ENCODE measurements around the gene MAU2. TPM values are rescaled to one million over a fixed set of nuclear protein-coding genes. Genes with fewer than 3 reads are reported as not detected.
"Not testable (repeated sequence)": the region's sequence is repeated elsewhere in the genome, so short reads cannot be mapped to it uniquely, and the experiment has no call there.

Gene MAU2
- total RNA-seq, 2 experiments from 2014 or later: 71.9 to 81.4 TPM

- peaks cover 35% of the 10 kb centered on the region for H3K36me3 Mint-ChIP-seq (ENCODE audit: low read depth)
- no peak overlapping the region for H3K27ac Mint-ChIP-seq
- no peaks in the 10 kb centered on the region for H3K27me3 Mint-ChIP-seq
- no peak for DNase-seq
- ChIA-PET POLR2A (no interaction called here), CTCF (interaction anchor here (1.1 kb wide), 1 partner anchor 148 kb away, joined by 3 read pairs; no protein-coding TSS in a partner anchor)
- H3K4me3 Mint-ChIP-seq: no peak overlapping the region
- no peaks in the 10 kb centered on the region for H3K9me3 Mint-ChIP-seq
- no peaks in the 10 kb centered on the region for H3K4me1 Mint-ChIP-seq
Measured at GRCh38 chr19:19342086-19343015, 21.7 kb downstream of the MAU2 start.

- Mint-ChIP-seq H3K4me3 (no peak overlapping the region), H3K27ac (no peak overlapping the region), H3K27me3 (no peaks in the 10 kb centered on the region), H3K4me1 (no peaks in the 10 kb centered on the region), H3K9me3 (no peaks in the 10 kb centered on the region), H3K36me3 (ENCODE audit: low read depth) (peaks cover 34% of the 10 kb centered on the region)
- CTCF ChIA-PET: no interaction called here
- DNase-seq: no peak
- POLR2A ChIA-PET: no interaction called here
Measured at GRCh38 chr19:19343016-19343362, 22.4 kb downstream of the MAU2 start.

- Mint-ChIP-seq H3K4me1 (no peaks in the 10 kb centered on the region), H3K27me3 (no peaks in the 10 kb centered on the region), H3K9me3 (no peaks in the 10 kb centered on the region), H3K27ac (no peak overlapping the region), H3K36me3 (ENCODE audit: low read depth) (peaks cover 28% of the 10 kb centered on the region), H3K4me3 (no peak overlapping the region)
- DNase-seq: no peak
- ChIA-PET CTCF (no interaction called here), POLR2A (no interaction called here)
Measured at GRCh38 chr19:19343762-19344161, 23.1 kb downstream of the MAU2 start.

- CTCF ChIA-PET: no interaction called here
- Mint-ChIP-seq H3K4me1 (no peaks in the 10 kb centered on the region), H3K27ac (no peak overlapping the region), H3K27me3 (no peaks in the 10 kb centered on the region), H3K36me3 (ENCODE audit: low read depth) (peaks cover 35% of the 10 kb centered on the region), H3K9me3 (no peaks in the 10 kb centered on the region), H3K4me3 (no peak overlapping the region)
- POLR2A ChIA-PET: no interaction called here
- no peak for DNase-seq
Measured at GRCh38 chr19:19345232-19345631, 24.6 kb downstream of the MAU2 start.

GRCh38 chr19:19345970-19346369 is 25.3 kb downstream of the MAU2 start:
- ChIA-PET POLR2A (no interaction called here), CTCF (no interaction called here)
- Mint-ChIP-seq H3K27me3 (no peaks in the 10 kb centered on the region), H3K27ac (no peak overlapping the region), H3K9me3 (no peaks in the 10 kb centered on the region), H3K4me1 (no peaks in the 10 kb centered on the region), H3K36me3 (ENCODE audit: low read depth) (peaks cover 35% of the 10 kb centered on the region), H3K4me3 (no peak overlapping the region)
- DNase-seq: no peak

- peaks cover 41% of the 10 kb centered on the region for H3K36me3 Mint-ChIP-seq (ENCODE audit: low read depth)
- no peak overlapping the region for H3K4me3 Mint-ChIP-seq
- no peak overlapping the region for H3K27ac Mint-ChIP-seq
- ChIA-PET CTCF (interaction anchor here (1.0 to 1.3 kb wide), 3 partner anchors 16 to 23 kb away, joined by 3 to 4 read pairs (median 3); no protein-coding TSS in a partner anchor), POLR2A (no interaction called here)
- no peaks in the 10 kb centered on the region for H3K4me1 Mint-ChIP-seq
- no peak for DNase-seq
- H3K27me3 Mint-ChIP-seq: no peaks in the 10 kb centered on the region
- no peaks in the 10 kb centered on the region for H3K9me3 Mint-ChIP-seq
Measured at GRCh38 chr19:19347401-19348110, 26.9 kb downstream of the MAU2 start.

GRCh38 chr19:19348266-19348665 is 27.6 kb downstream of the MAU2 start:
- ChIA-PET CTCF (interaction anchor here (0.8 kb wide), 1 partner anchor 11 kb away, joined by 3 read pairs; no protein-coding TSS in a partner anchor), POLR2A (no interaction called here)
- H3K9me3 Mint-ChIP-seq: no peaks in the 10 kb centered on the region
- H3K27me3 Mint-ChIP-seq: no peaks in the 10 kb centered on the region
- H3K4me3 Mint-ChIP-seq: no peak overlapping the region
- H3K36me3 Mint-ChIP-seq (ENCODE audit: low read depth): peaks cover 39% of the 10 kb centered on the region
- no peak for DNase-seq
- no peaks in the 10 kb centered on the region for H3K4me1 Mint-ChIP-seq
- no peak overlapping the region for H3K27ac Mint-ChIP-seq

GRCh38 chr19:19349365-19349764 is 28.7 kb downstream of the MAU2 start:
- Mint-ChIP-seq H3K9me3 (no peaks in the 10 kb centered on the region), H3K27me3 (no peaks in the 10 kb centered on the region), H3K36me3 (ENCODE audit: low read depth) (peaks cover 37% of the 10 kb centered on the region), H3K4me3 (no peak overlapping the region), H3K4me1 (no peaks in the 10 kb centered on the region), H3K27ac (no peak overlapping the region)
- POLR2A ChIA-PET: no interaction called here
- CTCF ChIA-PET: interaction anchor here (0.7 kb wide), 1 partner anchor 45 kb away, joined by 3 read pairs; no protein-coding TSS in a partner anchor
- no peak for DNase-seq

- peaks cover 33% of the 10 kb centered on the region for H3K36me3 Mint-ChIP-seq (ENCODE audit: low read depth)
- POLR2A ChIA-PET, H3K9me3 Mint-ChIP-seq, H3K27ac Mint-ChIP-seq, DNase-seq, CTCF ChIA-PET, H3K27me3 Mint-ChIP-seq, H3K4me1 Mint-ChIP-seq, H3K4me3 Mint-ChIP-seq: not testable (repeated sequence)
Measured at GRCh38 chr19:19350756-19351155, 30.1 kb downstream of the MAU2 start.

GRCh38 chr19:19352823-19353222 is 32.2 kb downstream of the MAU2 start:
- Mint-ChIP-seq H3K27me3 (no peaks in the 10 kb centered on the region), H3K36me3 (ENCODE audit: low read depth) (peaks cover 24% of the 10 kb centered on the region), H3K9me3 (no peaks in the 10 kb centered on the region), H3K4me1 (peaks cover 6% of the 10 kb centered on the region), H3K4me3 (no peak overlapping the region), H3K27ac (peak overlapping the region; percentile 75)
- no peak for DNase-seq
- ChIA-PET CTCF (interaction anchor here (0.7 kb wide), 1 partner anchor 11 kb away, joined by 3 read pairs; no protein-coding TSS in a partner anchor), POLR2A (no interaction called here)

GRCh38 chr19:19354007-19354406 is 33.4 kb downstream of the MAU2 start:
- H3K36me3 Mint-ChIP-seq (ENCODE audit: low read depth): peaks cover 24% of the 10 kb centered on the region
- ChIA-PET POLR2A (no interaction called here), CTCF (interaction anchor here (0.5 to 0.9 kb wide), 2 partner anchors 11 to 15 kb away, joined by 3 read pairs; no protein-coding TSS in a partner anchor)
- no peaks in the 10 kb centered on the region for H3K9me3 Mint-ChIP-seq
- no peaks in the 10 kb centered on the region for H3K27me3 Mint-ChIP-seq
- H3K4me3 Mint-ChIP-seq: no peak overlapping the region
- DNase-seq: no peak
- H3K4me1 Mint-ChIP-seq: peaks cover 18% of the 10 kb centered on the region
- no peak overlapping the region for H3K27ac Mint-ChIP-seq

- no peak overlapping the region for H3K27ac Mint-ChIP-seq
- peaks cover 18% of the 10 kb centered on the region for H3K4me1 Mint-ChIP-seq
- peaks cover 19% of the 10 kb centered on the region for H3K36me3 Mint-ChIP-seq (ENCODE audit: low read depth)
- no peaks in the 10 kb centered on the region for H3K27me3 Mint-ChIP-seq
- POLR2A ChIA-PET: no interaction called here
- H3K9me3 Mint-ChIP-seq: no peaks in the 10 kb centered on the region
- H3K4me3 Mint-ChIP-seq: no peak overlapping the region
- CTCF ChIA-PET: no interaction called here
- no peak for DNase-seq
Measured at GRCh38 chr19:19354932-19355331, 34.3 kb downstream of the MAU2 start.

GRCh38 chr19:19355606-19356139 is 35.0 kb downstream of the MAU2 start:
- Mint-ChIP-seq H3K27ac (peak overlapping the region; percentile 66), H3K9me3 (no peaks in the 10 kb centered on the region), H3K4me3 (no peak overlapping the region), H3K36me3 (ENCODE audit: low read depth) (peaks cover 19% of the 10 kb centered on the region), H3K4me1 (peaks cover 18% of the 10 kb centered on the region), H3K27me3 (no peaks in the 10 kb centered on the region)
- ChIA-PET POLR2A (no interaction called here), CTCF (no interaction called here)
- DNase-seq: no peak
